Nephron progenitor cell (in vitro differentiated cells): ENCODE results near the gene MITF.

Experiments
- DNase-seq: peaks from one replicate; pipeline ENCODE4 v3.0.0; 2021
- H3K27ac Mint-ChIP-seq: 2 replicates; pipeline ENCODE4 v1.8.0; 2021; ENCODE audit warnings: mild to moderate bottlenecking, moderate library complexity, mixed read lengths
- H3K27me3 Mint-ChIP-seq: 2 replicates; pipeline ENCODE4 v1.8.0; 2021; ENCODE audit warnings: mild to moderate bottlenecking, low read depth, mixed read lengths; ENCODE audit not compliant: poor library complexity
- H3K36me3 Mint-ChIP-seq: 2 replicates; pipeline ENCODE4 v1.8.0; 2021; ENCODE audit warnings: low read depth, mixed read lengths
- H3K4me1 Mint-ChIP-seq: 2 replicates; pipeline ENCODE4 v1.8.0; 2021; ENCODE audit warnings: mixed read lengths
- H3K4me3 Mint-ChIP-seq: 2 replicates; pipeline ENCODE4 v1.8.0; 2021; ENCODE audit warnings: mild to moderate bottlenecking, moderate library complexity, mixed read lengths
- H3K9me3 Mint-ChIP-seq: 2 replicates; pipeline ENCODE4 v1.8.0; 2021; ENCODE audit warnings: mild to moderate bottlenecking, moderate library complexity, mixed read lengths
- CTCF ChIP-seq: fragments of 200-600 bp; sonication (generic); IDR thresholded peaks from 2 replicates; pipeline ENCODE4 v1.5.0; 2021; ENCODE audit warnings: antibody characterized with exemption

Gene MITF

GRCh38 chr3:69842351-69842750 is 103.1 kb downstream of the MITF start:
- Mint-ChIP-seq H3K27me3 (peaks cover 8% of the 10 kb centered on the region), H3K27ac (no peak overlapping the region), H3K36me3 (no peaks in the 10 kb centered on the region), H3K9me3 (no peaks in the 10 kb centered on the region), H3K4me3 (no peak overlapping the region), H3K4me1 (no peaks in the 10 kb centered on the region)
- TF ChIP-seq CTCF, result no peak
- DNase-seq, result no peak

DNA sequence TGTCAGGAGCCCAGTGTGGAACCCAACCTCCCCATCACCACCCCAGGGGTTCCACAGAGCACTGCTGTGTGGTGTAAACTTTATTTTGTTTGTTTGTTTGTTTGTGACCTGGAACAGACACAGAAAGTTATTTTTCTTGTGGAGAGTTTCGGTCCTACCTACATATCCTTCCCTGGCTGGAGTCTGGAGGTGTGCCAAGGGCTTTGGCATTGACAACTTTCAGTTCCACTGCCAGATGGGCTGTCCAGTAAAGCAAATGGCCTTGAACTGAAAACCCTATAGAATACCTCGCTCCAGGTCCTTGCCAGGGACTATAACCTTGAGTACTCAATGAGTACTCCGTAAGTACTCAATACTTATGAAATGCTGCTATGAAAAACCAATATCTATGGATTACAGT is 103.5 kb downstream of the MITF start:
- Mint-ChIP-seq H3K4me1 (no peaks in the 10 kb centered on the region), H3K27ac (no peak overlapping the region), H3K27me3 (peaks cover 8% of the 10 kb centered on the region), H3K4me3 (no peak overlapping the region), H3K9me3 (no peaks in the 10 kb centered on the region), H3K36me3 (no peaks in the 10 kb centered on the region)
- no peak for TF ChIP-seq CTCF
- no peak for DNase-seq

GRCh38 chr3:69844706-69845105 is 105.4 kb downstream of the MITF start:
- TF ChIP-seq CTCF, result no peak
- Mint-ChIP-seq H3K4me1 (no peaks in the 10 kb centered on the region), H3K9me3 (no peaks in the 10 kb centered on the region)

DNA sequence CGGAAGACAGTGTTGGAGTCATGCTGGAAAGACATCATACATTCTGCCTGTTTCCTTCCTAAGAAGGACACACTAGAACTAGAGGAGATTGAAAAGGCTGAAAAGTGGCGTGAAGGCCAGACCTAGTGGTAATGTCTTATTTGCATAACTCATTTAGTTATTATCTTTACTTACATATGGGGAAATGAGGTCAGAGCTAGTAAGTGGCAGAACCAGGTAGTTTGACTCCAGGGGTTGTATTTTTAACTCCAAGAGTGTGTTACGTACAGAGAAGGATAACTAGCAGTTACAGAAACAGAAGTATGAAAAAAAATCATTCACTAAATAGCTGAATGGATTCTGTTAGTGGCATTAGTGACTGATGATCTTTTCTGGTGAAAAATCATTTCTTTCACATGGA is 108.0 kb downstream of the MITF start:
- no peaks in the 10 kb centered on the region for H3K36me3 Mint-ChIP-seq
- no peak overlapping the region for H3K27ac Mint-ChIP-seq
- DNase-seq, result no peak
- H3K4me3 Mint-ChIP-seq, result no peak overlapping the region
- H3K27me3 Mint-ChIP-seq, result peaks cover 4% of the 10 kb centered on the region
- TF ChIP-seq CTCF, result no peak
- no peaks in the 10 kb centered on the region for H3K9me3 Mint-ChIP-seq
- no peaks in the 10 kb centered on the region for H3K4me1 Mint-ChIP-seq

More at GRCh38 chr3:69844706-69845105, 105.4 kb downstream of the MITF start:
- Mint-ChIP-seq H3K27ac (no peak overlapping the region), H3K4me3 (no peak overlapping the region), H3K36me3 (no peaks in the 10 kb centered on the region), H3K27me3 (peaks cover 8% of the 10 kb centered on the region)
- DNase-seq, result no peak

- DNase-seq, result no peak
- no peaks in the 10 kb centered on the region for H3K4me1 Mint-ChIP-seq
- no peak for TF ChIP-seq CTCF
- H3K4me3 Mint-ChIP-seq, result no peak overlapping the region
- H3K27me3 Mint-ChIP-seq, result peaks cover 4% of the 10 kb centered on the region
- no peaks in the 10 kb centered on the region for H3K36me3 Mint-ChIP-seq
- H3K9me3 Mint-ChIP-seq, result no peaks in the 10 kb centered on the region
- no peak overlapping the region for H3K27ac Mint-ChIP-seq
Measured at GRCh38 chr3:69848113-69848512, 108.8 kb downstream of the MITF start.

DNA sequence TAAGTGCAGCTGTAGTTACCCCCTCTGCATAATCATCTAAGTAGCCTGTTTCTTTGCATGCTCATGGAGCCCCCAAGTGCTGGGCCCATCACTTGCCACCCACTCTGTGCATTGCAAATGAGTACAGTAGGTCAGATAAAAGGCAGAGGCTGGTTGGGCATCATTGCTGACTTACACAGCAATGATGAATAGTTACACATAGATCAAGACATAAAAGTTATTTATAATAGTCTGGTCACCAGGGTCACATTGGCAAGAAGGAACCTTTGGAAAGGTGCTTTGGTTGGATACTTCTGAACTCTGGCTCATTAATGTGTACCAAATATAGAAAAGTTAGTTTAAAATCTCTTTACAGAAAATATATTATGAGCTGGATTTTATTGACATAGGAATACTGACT is 111.6 kb downstream of the MITF start:
- DNase-seq, result no peak
- Mint-ChIP-seq H3K9me3 (no peaks in the 10 kb centered on the region), H3K4me3 (no peak overlapping the region), H3K27ac (no peak overlapping the region), H3K36me3 (no peaks in the 10 kb centered on the region), H3K27me3 (no peaks in the 10 kb centered on the region), H3K4me1 (no peaks in the 10 kb centered on the region)
- TF ChIP-seq CTCF, result no peak
